ENCODE data around the gene PTOV1. TPM values are rescaled to one million over a fixed set of nuclear protein-coding genes. Genes with fewer than 3 reads are reported as not detected.

Gene PTOV1
- total and polyA plus RNA-seq, 4 donors, result 62.9 to 115 (median 89.4) TPM

DNA sequence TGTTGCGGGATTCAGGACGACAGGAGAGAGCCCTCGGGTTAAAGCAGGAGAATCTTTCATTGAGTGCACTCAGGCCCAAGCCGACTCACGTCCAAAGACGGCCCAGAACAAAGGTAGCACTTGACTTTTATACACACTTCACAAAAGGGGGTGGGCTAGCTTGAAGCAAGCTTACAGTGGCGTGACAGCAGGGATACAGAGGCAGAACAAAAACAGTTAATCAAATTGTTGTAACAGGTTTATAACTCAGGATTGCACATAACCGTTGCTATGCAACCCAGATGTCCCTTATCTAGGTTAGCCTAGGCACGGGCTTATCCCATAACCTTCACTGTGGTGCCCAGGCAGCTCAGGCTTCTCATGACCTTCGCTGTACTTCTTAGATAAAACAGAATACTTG, 30.8 kb upstream of the PTOV1 start:
- H3K9ac ChIP-seq (ENCODE audit: insufficient read depth in 1 of 2, low read length in 2 of 2), result no peak overlapping the region
- H3K9me3 ChIP-seq (ENCODE audit: control insufficient read depth in 4 of 4, insufficient read depth in 3 of 4, low read length in 3 of 4), result no peaks in the 10 kb centered on the region
- no peak overlapping the region for H3K4me3 ChIP-seq
- peaks cover 0 to 9% (median 4%) of the 10 kb centered on the region in 5 donors for H3K4me1 ChIP-seq (ENCODE audit: control insufficient read depth in 5 of 5, insufficient read depth in 5 of 5, low read length in 5 of 5)
- peaks cover 0 to 17% (median 10%) of the 10 kb centered on the region in 4 donors for H3K36me3 ChIP-seq (ENCODE audit: control insufficient read depth in 4 of 4, insufficient read depth in 4 of 4, low read length in 4 of 4)
- ATAC-seq (ENCODE audit: insufficient read depth, low FRiP score) (no peak), DNase-seq (no peak)
- WGBS, 2 donors, result 68 to 82% methylated on average over 10 of the region's 10 CpGs
- peak overlapping the region; percentile 45 to 79 for H3K27ac ChIP-seq (ENCODE audit: low read depth in 1 of 2, low read length in 1 of 2)
- TF ChIP-seq, protein P1, sequence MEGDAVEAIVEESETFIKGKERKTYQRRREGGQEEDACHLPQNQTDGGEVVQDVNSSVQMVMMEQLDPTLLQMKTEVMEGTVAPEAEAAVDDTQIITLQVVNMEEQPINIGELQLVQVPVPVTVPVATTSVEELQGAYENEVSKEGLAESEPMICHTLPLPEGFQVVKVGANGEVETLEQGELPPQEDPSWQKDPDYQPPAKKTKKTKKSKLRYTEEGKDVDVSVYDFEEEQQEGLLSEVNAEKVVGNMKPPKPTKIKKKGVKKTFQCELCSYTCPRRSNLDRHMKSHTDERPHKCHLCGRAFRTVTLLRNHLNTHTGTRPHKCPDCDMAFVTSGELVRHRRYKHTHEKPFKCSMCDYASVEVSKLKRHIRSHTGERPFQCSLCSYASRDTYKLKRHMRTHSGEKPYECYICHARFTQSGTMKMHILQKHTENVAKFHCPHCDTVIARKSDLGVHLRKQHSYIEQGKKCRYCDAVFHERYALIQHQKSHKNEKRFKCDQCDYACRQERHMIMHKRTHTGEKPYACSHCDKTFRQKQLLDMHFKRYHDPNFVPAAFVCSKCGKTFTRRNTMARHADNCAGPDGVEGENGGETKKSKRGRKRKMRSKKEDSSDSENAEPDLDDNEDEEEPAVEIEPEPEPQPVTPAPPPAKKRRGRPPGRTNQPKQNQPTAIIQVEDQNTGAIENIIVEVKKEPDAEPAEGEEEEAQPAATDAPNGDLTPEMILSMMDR (IDR thresholded peaks at IDR 0.05; ENCODE audit: control extremely low read depth, extremely low read depth), result no peak
- no peaks in the 10 kb centered on the region for H3K27me3 ChIP-seq (ENCODE audit: control insufficient read depth in 3 of 3, insufficient read depth in 3 of 3, low read length in 2 of 3)

DNA sequence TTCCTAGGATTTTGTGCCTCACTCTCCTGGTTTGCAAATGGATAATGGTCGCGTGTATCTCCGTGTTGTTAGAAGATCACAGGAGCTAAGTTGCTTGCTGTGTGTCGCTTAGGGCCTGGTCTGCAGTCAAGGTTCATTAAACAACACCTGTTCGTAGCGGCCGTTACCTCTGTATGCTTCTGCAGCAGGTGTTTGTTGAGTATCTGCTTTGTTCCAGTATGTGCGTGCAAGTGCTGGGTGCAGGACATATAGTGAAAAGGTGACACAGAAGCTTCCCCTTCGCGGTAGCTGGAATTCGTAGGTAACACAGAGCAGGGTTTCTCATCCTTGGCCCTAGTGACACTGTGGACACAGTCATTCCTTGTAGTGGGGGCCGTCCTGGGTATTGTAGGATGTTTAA, 27.5 kb upstream of the PTOV1 start:
- WGBS, 2 donors, result 91 to 94% methylated on average over 12 of the region's 12 CpGs
- Histone ChIP-seq H3K36me3 (ENCODE audit: control insufficient read depth in 4 of 4, insufficient read depth in 4 of 4, low read length in 4 of 4) (peaks cover 0 to 26% (median 10%) of the 10 kb centered on the region in 4 donors), H3K9ac (ENCODE audit: insufficient read depth in 1 of 2, low read length in 2 of 2) (no peak overlapping the region), H3K27me3 (ENCODE audit: control insufficient read depth in 3 of 3, insufficient read depth in 3 of 3, low read length in 2 of 3) (no peaks in the 10 kb centered on the region), H3K27ac (ENCODE audit: low read depth in 1 of 2, low read length in 1 of 2) (no peak overlapping the region), H3K9me3 (ENCODE audit: control insufficient read depth in 4 of 4, insufficient read depth in 3 of 4, low read length in 3 of 4) (no peaks in the 10 kb centered on the region), H3K4me1 (ENCODE audit: control insufficient read depth in 5 of 5, insufficient read depth in 5 of 5, low read length in 5 of 5) (peaks cover 0 to 9% (median 4%) of the 10 kb centered on the region in 5 donors), H3K4me3 (no peak overlapping the region)
- TF ChIP-seq, protein P1 (IDR thresholded peaks at IDR 0.05; ENCODE audit: control extremely low read depth, extremely low read depth), result no peak
- no peak for DNase-seq
- no peak for ATAC-seq (ENCODE audit: insufficient read depth, low FRiP score)

- Histone ChIP-seq H3K9me3 (ENCODE audit: control insufficient read depth in 4 of 4, insufficient read depth in 3 of 4, low read length in 3 of 4) (no peaks in the 10 kb centered on the region), H3K9ac (ENCODE audit: insufficient read depth in 1 of 2, low read length in 2 of 2) (no peak overlapping the region), H3K27me3 (ENCODE audit: control insufficient read depth in 3 of 3, insufficient read depth in 3 of 3, low read length in 2 of 3) (no peaks in the 10 kb centered on the region), H3K4me3 (no peak overlapping the region), H3K4me1 (ENCODE audit: control insufficient read depth in 5 of 5, insufficient read depth in 5 of 5, low read length in 5 of 5) (peaks cover 0 to 3% (median 0%) of the 10 kb centered on the region in 5 donors), H3K27ac (ENCODE audit: low read depth in 1 of 2, low read length in 1 of 2) (no peak overlapping the region), H3K36me3 (ENCODE audit: control insufficient read depth in 4 of 4, insufficient read depth in 4 of 4, low read length in 4 of 4) (peaks cover 0 to 27% (median 14%) of the 10 kb centered on the region in 4 donors)
- TF ChIP-seq, protein P1 (IDR thresholded peaks at IDR 0.05; ENCODE audit: control extremely low read depth, extremely low read depth), result no peak
- DNase-seq (no peak), ATAC-seq (ENCODE audit: insufficient read depth, low FRiP score) (no peak)
- WGBS, 2 donors, result 91 to 92% methylated on average over 6 of the region's 6 CpGs
Measured at GRCh38 chr19:49824662-49825061, 26.3 kb upstream of the PTOV1 start.

DNA sequence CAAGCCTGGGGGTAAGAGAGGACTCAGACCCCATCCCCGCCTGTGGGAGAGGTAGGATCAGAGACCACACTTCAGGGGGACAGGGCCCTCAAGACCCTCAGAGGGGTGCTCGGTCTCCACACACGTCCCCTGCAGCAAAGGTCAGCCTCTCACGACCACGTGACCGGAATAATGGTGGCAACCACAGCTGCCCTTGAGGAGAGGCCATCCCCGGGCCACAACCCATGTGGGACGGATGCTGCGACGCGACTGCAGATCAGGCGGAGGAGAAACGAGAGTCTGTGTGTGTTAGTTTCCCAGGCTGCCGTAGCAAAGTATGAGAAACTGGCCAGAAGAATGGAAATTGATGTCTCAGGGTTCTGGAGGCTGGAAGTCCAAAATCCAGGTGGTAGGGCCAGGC, 23.9 kb upstream of the PTOV1 start:
- ATAC-seq (ENCODE audit: insufficient read depth, low FRiP score) (no peak), DNase-seq (no peak)
- no peaks in the 10 kb centered on the region for H3K9me3 ChIP-seq (ENCODE audit: control insufficient read depth in 4 of 4, insufficient read depth in 3 of 4, low read length in 3 of 4)
- no peak overlapping the region for H3K4me3 ChIP-seq
- TF ChIP-seq, protein P1 (IDR thresholded peaks at IDR 0.05; ENCODE audit: control extremely low read depth, extremely low read depth), result no peak
- H3K9ac ChIP-seq (ENCODE audit: insufficient read depth in 1 of 2, low read length in 2 of 2), result no peak overlapping the region
- H3K27ac ChIP-seq (ENCODE audit: low read depth in 1 of 2, low read length in 1 of 2), result no peak overlapping the region
- WGBS, 2 donors, result 93% methylated on average over 14 of the region's 14 CpGs
- H3K27me3 ChIP-seq (ENCODE audit: control insufficient read depth in 3 of 3, insufficient read depth in 3 of 3, low read length in 2 of 3), result no peaks in the 10 kb centered on the region
- no peaks in the 10 kb centered on the region for H3K4me1 ChIP-seq (ENCODE audit: control insufficient read depth in 5 of 5, insufficient read depth in 5 of 5, low read length in 5 of 5)
- peaks cover 0 to 42% (median 25%) of the 10 kb centered on the region in 4 donors for H3K36me3 ChIP-seq (ENCODE audit: control insufficient read depth in 4 of 4, insufficient read depth in 4 of 4, low read length in 4 of 4)
